Measurements from ENCODE around the gene GTSE1.

Gene GTSE1

GRCh38 chr22:46351131-46351735 lies 54.6 kb downstream of the GTSE1 start:
- DNase-seq (ENCODE audit: low read depth in 1 of 2, low spot score in 1 of 2) = no peak

GRCh38 chr22:46351767-46352166 lies 55.1 kb downstream of the GTSE1 start:
- no peak for DNase-seq (ENCODE audit: low read depth in 1 of 2, low spot score in 1 of 2)

- DNase-seq (ENCODE audit: low read depth in 1 of 2, low spot score in 1 of 2) = no peak
Observed at GRCh38 chr22:46352276-46352675, 55.6 kb downstream of the GTSE1 start.

GRCh38 chr22:46352691-46353386 lies 56.2 kb downstream of the GTSE1 start:
- DNase-seq (ENCODE audit: low read depth in 1 of 2, low spot score in 1 of 2) = no peak

GRCh38 chr22:46353483-46354105 lies 56.9 kb downstream of the GTSE1 start:
- no peak for DNase-seq (ENCODE audit: low read depth in 1 of 2, low spot score in 1 of 2)

GRCh38 chr22:46354176-46354992 lies 57.7 kb downstream of the GTSE1 start:
- DNase-seq (ENCODE audit: low read depth in 1 of 2, low spot score in 1 of 2) = no peak

GRCh38 chr22:46354993-46355305 lies 58.3 kb downstream of the GTSE1 start:
- DNase-seq (ENCODE audit: low read depth in 1 of 2, low spot score in 1 of 2) = no peak

GRCh38 chr22:46355369-46355995 lies 58.8 kb downstream of the GTSE1 start:
- peak; percentile 27 to 39 for DNase-seq (ENCODE audit: low read depth in 1 of 2, low spot score in 1 of 2)

- DNase-seq (ENCODE audit: low read depth in 1 of 2, low spot score in 1 of 2) = no peak
Observed at GRCh38 chr22:46355996-46356471, 59.4 kb downstream of the GTSE1 start.

- DNase-seq (ENCODE audit: low read depth in 1 of 2, low spot score in 1 of 2) = no peak
Observed at GRCh38 chr22:46356496-46357480, 60.1 kb downstream of the GTSE1 start.

- no peak for DNase-seq (ENCODE audit: low read depth in 1 of 2, low spot score in 1 of 2)
Observed at GRCh38 chr22:46357711-46358520, 61.2 kb downstream of the GTSE1 start.

- no peak for DNase-seq (ENCODE audit: low read depth in 1 of 2, low spot score in 1 of 2)
Observed at GRCh38 chr22:46358766-46359165, 62.1 kb downstream of the GTSE1 start.

- DNase-seq (ENCODE audit: low read depth in 1 of 2, low spot score in 1 of 2) = no peak
Observed at GRCh38 chr22:46359362-46359761, 62.7 kb downstream of the GTSE1 start.

- no peak for DNase-seq (ENCODE audit: low read depth in 1 of 2, low spot score in 1 of 2)
Observed at GRCh38 chr22:46360097-46360496, 63.4 kb downstream of the GTSE1 start.

GRCh38 chr22:46360891-46361290 lies 64.2 kb downstream of the GTSE1 start:
- DNase-seq (ENCODE audit: low read depth in 1 of 2, low spot score in 1 of 2) = no peak

GRCh38 chr22:46361826-46362202 lies 65.1 kb downstream of the GTSE1 start:
- no peak for DNase-seq (ENCODE audit: low read depth in 1 of 2, low spot score in 1 of 2)

GRCh38 chr22:46362203-46362933 lies 65.7 kb downstream of the GTSE1 start:
- DNase-seq (ENCODE audit: low read depth in 1 of 2, low spot score in 1 of 2) = no peak

- DNase-seq (ENCODE audit: low read depth in 1 of 2, low spot score in 1 of 2) = no peak
Observed at GRCh38 chr22:46362934-46363515, 66.4 kb downstream of the GTSE1 start.
